Measurements from ENCODE around the gene SLBP.

Gene SLBP

DNA sequence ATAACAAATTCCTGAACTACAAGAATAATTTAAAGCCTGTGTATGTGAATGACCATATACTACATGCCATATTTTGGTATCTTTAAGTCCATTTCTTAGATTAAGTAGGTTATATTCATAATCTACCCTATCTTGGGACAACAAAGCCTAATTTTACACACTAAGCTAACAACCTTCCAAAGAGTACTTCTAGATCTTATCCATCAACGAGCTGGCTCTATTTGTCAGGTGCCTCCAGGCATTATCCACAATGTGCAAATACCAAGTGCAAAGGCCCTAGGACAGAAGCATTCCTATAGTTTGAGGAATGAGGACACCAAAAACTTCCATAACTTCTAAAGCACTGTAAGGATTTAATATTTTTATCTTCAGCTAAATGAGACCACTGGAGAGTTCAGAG is 3.5 kb downstream of the SLBP start:
- no peak for DNase-seq

DNA sequence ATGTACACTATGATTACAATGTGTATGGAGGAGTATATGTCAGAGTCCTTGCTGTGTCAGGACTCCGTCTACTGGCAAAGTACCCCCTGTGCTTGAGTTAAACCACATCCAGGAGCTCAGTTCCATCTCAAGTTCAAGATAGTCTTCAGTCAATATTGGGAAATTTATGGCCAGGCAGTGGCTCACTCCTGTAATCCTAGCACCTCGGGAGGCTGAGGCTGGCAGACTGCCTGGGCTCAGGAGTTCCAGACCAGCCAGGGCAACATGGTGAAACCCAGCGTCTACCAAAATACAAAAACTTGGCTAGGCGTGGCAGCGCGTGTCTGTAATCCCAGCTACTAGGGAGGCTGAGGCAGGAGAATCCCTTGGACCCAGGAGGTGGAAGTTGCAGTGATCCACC is 5.8 kb downstream of the SLBP start:
- DNase-seq, result no peak

DNA sequence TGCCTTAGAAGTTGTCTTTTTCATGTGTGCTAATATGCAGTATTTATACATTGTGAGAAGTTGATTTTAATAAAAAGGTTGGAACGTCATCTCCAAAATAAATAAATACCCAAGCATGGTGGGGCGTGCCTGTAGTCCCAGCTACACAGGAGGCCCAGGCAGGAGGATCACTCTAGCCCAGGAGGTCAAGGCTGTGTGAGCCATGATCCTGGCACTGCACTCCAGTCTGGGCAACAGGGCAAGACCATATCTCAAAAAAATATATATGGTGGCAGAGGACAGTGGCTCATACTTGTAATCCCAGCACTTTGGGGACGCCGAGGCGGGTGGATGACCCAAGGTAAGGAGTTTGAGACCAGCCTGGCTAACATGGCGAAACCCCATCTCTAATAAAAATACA is 6.4 kb downstream of the SLBP start:
- no peak for DNase-seq

GRCh38 chr4:1703867-1704266 is 8.3 kb downstream of the SLBP start:
- no peak for DNase-seq

GRCh38 chr4:1701671-1702070 is 10.4 kb downstream of the SLBP start:
- DNase-seq, result peak in 1 of 2 donors; percentile 38

DNA sequence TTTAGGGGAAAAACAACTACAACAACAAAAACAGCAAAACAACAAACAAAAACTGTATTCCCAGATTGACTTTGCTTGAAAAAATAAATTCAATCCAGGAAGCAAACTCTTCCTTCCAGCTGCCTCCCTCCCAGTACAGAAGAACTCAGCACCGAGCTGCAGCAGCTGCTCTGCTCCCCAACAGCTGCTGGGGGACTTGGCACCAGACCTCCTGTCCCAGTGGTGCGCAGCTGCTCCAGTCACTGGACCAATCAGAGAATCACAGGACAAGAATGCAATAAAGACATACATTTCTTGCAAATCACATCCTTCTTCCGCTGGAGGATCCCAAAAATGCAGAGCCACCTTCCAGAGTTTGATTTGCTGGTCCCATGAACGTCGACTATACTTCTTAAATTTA is 16.2 kb downstream of the SLBP start:
- DNase-seq, result no peak

DNA sequence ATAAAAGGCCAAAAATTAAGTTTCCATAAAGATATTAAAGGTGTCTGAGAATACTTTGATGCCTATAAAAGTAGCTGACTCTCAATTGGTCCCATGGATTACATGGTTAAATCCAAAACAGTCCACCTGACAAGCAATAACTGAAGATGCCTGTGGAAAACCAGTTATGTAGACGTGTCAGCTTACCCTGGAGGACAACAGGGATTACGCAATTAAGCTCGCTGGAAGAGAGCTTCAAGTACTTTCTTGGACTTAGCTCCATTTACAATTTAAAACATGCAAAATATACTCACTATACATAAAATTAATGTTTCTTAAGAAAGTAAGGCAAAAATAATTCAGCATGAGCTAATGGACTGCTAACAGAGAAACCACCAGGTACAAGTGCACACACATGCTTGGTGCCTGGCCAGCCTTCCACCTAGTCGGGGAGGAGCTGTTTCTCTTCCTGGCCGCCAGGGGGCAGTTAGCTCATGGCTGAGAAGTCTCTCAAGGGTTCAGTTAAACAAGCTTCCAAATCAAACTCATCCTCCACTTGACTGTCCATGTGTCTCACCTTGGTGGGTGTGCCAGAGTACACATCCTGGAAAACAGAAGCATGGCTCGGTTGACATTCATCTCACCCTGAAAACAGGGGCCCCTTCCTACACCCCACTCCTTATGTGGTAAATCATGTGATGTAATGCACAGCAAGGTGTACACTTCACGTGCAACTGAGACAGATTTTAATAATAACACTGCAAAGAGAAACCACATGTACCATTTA is 18.8 kb downstream of the SLBP start:
- peak; percentile 63 to 89 for DNase-seq

DNA sequence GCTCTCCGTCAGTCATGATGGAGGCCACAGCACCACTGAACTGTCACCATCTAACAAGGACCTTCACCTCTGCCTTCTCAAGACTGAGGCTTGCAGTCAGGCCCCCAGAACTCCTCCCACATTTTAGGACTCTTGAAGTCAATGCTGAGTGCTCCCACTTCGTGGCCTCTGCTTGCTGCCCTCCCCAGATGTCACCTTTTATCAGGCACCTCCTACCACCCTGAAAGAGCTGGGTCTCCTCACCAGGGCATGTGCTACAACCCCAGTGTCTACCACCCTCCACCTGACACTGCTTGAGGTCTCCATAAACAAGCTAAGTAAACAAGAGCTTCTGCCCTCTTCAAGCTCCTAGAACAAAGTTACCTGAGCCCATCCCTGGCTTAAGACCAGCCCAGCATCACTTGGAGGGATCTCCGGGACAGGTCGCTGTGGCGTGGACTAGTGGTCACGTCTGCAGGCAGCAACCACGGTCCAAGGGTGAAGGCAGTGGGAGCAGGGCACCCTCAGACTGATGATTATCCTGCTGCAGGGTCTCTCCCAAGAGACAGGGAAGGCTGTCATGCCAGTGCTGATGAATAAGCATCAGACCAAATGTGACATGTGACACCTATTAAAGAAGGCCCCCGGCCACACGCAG is 20.3 kb downstream of the SLBP start:
- no peak for DNase-seq

GRCh38 chr4:1690698-1691097 is 21.4 kb downstream of the SLBP start:
- DNase-seq, result no peak

- no peak for DNase-seq
These were observed 25.6 kb downstream of the SLBP start for GRCh38 chr4:1686440-1687036.

DNA sequence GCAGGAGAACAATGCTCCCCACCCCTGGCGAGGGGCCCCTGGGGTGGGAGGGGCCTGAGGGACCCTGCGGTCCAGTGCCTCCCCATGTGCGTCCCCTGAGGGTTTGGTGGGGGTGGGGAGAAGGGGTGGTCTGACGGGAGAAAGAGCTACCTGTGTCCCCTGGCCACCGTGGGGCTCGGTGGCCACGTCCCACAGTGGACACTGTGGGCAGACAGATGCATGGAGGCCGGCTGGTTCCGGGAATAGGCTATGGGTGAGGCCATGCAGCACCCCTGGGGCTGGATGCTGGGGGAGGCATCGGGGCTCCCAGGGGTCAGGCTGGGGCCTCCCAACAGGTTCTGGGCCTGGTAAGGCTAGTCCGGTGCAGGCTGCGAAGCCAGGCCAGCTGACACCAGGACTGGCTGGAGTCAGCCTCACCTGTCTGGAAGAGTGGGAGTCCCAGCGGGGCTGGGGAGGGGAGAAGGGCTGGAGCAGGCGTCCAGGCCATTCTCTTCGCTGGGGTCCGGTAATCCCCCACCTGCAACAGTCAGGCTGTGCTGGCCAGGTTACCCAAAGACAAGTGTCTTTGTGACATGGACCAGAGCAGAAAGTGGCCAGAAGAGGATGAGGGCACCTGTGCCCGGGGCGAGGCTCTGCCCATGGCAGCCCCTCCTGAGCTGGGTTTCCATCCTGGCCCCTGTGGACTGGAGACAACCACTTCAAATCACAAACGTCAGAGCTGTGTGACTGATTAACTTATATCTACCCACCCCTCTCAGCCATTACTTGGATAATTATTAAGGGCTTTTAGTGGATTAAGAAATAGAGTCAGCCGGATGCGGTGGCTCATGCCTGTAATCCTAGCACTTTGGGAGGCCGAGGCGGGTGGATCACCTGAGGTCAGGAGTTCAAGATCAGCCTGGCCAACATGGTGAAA is 26.6 kb downstream of the SLBP start:
- DNase-seq, result no peak

DNA sequence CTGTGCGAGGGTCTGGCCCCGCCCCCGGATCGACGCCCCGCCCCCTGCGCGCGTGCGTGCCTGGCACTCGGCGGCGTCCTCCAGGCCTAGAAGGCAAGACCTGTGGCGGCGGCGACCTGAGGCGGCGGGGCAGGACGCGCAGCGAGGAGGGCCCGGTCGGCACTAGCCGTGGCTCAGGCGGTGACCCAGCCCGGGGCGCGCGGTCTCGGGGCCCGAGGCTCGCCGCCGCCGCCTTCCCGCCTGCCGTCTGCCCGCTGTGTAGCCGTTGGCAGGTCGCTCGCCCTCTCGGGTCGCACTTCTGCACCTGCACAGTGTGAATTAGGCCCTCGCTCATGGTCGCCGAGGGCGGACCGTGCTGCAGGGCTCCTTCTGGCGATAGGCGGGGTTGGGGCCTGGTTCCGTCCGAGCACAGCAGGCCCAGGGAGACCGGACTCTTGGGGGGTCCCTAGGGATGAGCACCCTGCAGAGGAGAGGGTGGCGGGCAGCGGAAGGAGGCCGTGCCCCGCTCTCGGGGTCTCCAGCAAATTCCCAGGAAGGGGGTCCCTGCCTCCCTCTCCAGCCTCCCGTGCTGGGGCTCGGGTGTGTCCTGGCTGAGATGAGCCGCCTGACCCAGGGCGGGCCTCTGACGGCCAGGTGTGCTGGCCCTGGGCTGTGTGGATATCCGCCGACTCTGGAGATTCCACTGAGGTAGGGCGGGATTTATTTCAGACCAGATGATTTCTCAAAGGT is 27.4 kb downstream of the SLBP start:
- no peak for DNase-seq

- peak; percentile 79 to 91 for DNase-seq
These were observed 28.2 kb downstream of the SLBP start, which contains the start of gene FAM53A for GRCh38 chr4:1683736-1684505. TSS of gene FAM53A (minus strand) at chr4:1684313. CDS start at chr4:1668741, 15,572 bp downstream.

DNA sequence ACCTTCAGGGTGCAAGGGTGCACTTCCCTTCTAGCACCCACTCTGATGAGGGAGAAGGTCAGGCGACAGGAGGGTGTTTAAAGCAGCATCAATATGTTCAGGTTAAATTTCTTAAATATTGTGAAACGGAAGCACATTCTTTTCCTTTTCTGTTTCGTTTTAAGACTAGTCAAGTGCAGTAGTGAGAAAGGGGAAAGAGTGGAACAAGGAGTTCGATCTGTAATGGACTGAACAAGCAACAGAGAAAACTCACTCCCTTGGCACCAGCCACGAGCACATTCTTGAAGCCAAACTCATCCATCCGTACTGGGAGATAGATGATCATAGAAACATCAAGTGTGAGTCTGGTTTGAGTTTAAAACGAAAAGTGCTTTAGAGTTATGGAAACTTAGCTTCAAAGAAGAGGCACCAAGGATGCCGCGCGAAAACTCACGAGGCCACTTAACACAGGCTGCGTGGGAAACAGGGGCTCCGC is 28.8 kb downstream of the SLBP start:
- DNase-seq, result peak; percentile 12 to 24

DNA sequence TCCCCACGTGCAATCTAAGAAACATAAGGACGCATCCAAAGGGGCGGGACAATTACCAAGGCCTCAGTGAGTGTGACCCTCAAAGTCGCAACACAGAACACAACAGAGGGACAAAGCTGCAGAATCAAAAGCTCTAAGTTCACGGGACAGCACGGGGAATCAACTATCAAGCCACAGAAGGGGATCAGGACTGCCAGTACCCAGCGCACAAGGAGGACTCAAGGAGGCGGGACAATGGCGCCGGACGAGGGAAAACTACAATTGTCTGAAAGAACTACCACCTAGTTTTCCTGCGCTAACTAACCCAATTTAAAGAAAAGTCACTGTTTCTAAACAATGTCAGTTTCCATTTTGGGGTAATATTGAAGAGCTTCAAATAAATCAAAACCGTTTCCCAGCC is 29.3 kb downstream of the SLBP start:
- no peak for DNase-seq

GRCh38 chr4:1678244-1678643 is 33.9 kb downstream of the SLBP start:
- no peak for DNase-seq

GRCh38 chr4:1676605-1677525 is 35.3 kb downstream of the SLBP start:
- no peak for DNase-seq

DNA sequence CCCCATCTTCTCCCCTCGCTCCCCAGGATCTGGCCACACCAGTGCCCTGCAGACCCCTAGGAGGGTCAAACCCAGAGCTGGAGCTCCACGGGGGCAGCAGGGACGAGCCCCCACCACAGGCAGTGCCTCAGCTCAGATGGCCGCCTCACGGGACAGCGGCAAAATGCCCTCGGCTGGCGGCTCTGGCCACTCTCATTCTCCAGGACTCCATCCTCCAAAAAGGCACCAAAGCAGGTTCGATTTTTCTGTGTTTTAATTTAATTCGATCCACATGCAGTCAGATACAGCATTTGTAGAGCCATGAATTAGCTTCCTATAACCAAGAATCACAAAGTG is 36.3 kb downstream of the SLBP start:
- DNase-seq, result no peak

GRCh38 chr4:1675136-1675801 is 36.9 kb downstream of the SLBP start:
- no peak for DNase-seq

- no peak for DNase-seq
These were observed 37.4 kb downstream of the SLBP start for GRCh38 chr4:1674682-1675081.
